HuH-7 (cell line): ENCODE results near the gene HBEGF.
"Not testable (repeated sequence)": the region's sequence is repeated elsewhere in the genome, so short reads cannot be mapped to it uniquely, and the experiment has no call there.

Experiments
- DNase-seq: peaks from one replicate; pipeline ENCODE4 v3.0.0; 2011; ENCODE audit warnings: low spot score

The HBEGF gene

GRCh38 chr5:140360681-140361479 is 14.5 kb upstream of the HBEGF start:
- DNase-seq = no peak

- DNase-seq = no peak
These were observed 13.7 kb upstream of the HBEGF start, which contains the start of gene SLC4A9 for GRCh38 chr5:140360101-140360500. Gene SLC4A9, plus strand, starts transcription at chr5:140360194. Its CDS starts 43 bp downstream, at chr5:140360237.

GRCh38 chr5:140358738-140359310 is 12.4 kb upstream of the HBEGF start:
- peak; percentile 61 for DNase-seq

GRCh38 chr5:140357726-140358093 is 11.3 kb upstream of the HBEGF start:
- peak; percentile 81 for DNase-seq

GRCh38 chr5:140356853-140357725 is 10.7 kb upstream of the HBEGF start:
- DNase-seq = no peak

GRCh38 chr5:140355546-140355945 is 9.1 kb upstream of the HBEGF start:
- DNase-seq = no peak

GRCh38 chr5:140351609-140352334 is 5.4 kb upstream of the HBEGF start:
- DNase-seq = peak; percentile 58

DNA sequence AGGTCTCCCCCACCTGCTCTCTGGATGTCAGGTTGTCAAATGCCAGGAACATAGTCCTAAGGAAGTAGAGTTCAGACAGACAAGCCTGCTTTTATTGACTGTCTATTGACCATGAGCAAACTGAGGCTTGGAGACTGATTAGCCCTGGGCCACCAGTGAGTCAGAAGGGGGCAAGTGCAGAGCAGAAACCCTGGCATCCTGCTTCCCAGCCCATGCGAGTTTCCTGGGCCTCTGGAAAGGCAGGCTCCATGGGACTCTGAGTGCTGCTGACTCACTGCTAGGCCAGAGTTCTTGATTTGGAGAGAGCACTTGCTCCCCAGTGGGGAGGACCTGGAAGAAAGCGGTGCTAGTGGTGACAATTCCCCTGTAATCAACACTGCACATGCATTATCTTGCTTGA is 2.8 kb upstream of the HBEGF start:
- no peak for DNase-seq

DNA sequence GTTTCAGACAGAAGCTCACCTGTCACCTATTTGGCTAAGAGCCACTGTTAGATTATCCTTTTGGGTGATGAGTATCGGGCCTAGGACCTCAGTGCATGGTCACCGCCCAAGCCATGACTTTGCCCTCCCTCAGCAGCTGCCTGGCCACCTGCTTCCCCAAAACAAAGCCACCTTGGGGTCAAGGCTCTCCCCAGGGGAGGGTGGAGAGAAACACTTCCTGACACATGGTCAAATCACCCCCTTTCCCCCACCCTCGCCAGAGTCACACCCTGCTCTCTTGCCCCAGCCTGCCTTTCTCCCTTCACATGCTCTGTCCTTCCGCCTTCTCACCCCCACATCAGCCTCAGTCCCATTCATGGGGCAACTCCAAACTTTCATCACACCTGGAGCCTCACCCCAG is 1.7 kb upstream of the HBEGF start:
- DNase-seq = no peak

- no peak for DNase-seq
These were observed 957 bp upstream of the HBEGF start for GRCh38 chr5:140347360-140347759.

GRCh38 chr5:140345919-140346347 is 470 bp downstream of the HBEGF start:
- peak; percentile 78 for DNase-seq

- no peak for DNase-seq
These were observed 1.6 kb downstream of the HBEGF start for GRCh38 chr5:140344683-140345423.

- DNase-seq = not testable (repeated sequence)
These were observed 2.6 kb downstream of the HBEGF start for GRCh38 chr5:140343849-140344248.

GRCh38 chr5:140342896-140343295 is 3.5 kb downstream of the HBEGF start:
- DNase-seq = no peak

GRCh38 chr5:140342287-140342686 is 4.1 kb downstream of the HBEGF start:
- DNase-seq = no peak

DNA sequence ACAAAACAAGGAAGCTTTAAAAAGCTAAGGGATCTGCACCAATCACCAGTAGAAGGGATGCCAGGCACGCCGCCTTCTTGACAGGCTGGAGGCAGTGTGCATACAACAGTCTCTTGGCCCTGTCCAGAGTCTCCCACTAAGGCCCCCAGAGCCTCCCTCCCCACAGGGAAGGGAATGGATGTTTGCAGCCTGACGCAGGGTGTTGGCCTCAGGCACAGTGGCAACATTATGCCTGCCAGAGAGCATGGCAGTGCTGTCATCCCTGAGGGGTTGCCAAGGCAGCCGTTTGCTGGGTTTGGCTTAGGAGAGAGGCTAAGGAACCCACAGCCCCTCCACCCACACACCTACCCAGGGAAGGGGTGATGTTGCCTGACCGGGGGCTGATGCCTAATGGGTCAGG is 4.8 kb downstream of the HBEGF start:
- DNase-seq = no peak

GRCh38 chr5:140340605-140341121 is 5.7 kb downstream of the HBEGF start:
- DNase-seq = no peak

DNA sequence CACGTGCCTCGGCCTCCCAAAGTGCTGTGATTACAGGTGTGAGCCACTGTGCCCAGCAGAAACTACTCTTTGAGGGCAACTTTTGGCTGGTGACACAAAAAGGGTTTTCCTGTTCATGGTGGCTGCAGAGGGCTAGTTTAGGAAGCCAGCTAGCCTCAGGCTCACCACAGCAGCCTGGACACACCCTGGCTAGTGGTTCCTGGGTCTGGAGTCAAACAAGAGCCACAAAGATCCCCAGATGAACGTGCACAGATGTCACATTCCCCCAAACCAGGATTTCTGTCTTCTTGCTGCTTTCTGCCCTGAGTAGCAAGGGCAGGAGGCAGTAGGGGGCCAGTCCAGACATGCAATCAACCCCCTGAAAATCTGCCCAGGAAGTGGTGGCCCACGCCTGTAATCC is 6.8 kb downstream of the HBEGF start:
- DNase-seq = no peak

GRCh38 chr5:140338908-140339307 is 7.5 kb downstream of the HBEGF start:
- no peak for DNase-seq

DNA sequence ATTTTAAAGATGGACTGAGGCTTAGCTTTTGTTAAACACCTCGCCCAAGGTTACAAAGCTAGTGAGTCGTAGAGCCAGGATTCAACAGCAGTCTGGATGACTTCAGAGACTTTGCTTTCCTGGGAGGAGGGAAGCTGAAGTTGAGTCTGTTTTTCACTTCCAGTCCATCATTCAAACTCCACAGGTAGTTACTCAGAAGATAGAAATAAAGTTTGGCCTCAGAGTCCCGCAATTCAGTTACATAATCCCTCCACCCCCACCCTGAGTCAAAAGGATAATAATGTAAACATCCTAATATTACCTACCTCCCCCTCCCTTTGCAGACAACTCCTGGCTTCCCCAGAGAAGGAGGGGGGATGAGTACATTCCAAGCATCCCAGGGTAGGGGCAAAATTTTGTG is 8.1 kb downstream of the HBEGF start:
- DNase-seq = no peak

DNA sequence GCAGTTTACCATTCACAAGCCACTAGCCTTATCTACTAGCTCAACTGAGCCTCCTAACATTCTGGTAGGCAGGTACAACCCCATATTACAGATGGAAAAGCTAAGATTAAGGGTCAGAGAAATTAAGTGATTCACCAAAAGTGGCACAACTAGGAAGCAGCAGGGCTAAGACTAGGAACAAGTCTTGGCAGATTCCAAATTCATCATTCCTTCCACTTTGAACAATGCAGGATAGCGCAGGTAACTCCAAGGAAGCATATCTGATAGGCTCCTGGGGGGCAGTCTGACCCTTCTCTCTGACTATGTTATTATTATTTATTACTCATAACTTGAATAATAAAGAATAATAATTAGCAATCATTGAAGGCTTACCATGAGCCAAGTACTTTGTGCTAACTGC is 8.5 kb downstream of the HBEGF start:
- DNase-seq = no peak
